GM12892 (cell line): ENCODE measurements around the gene MAP3K9.

Source experiments
- POLR2A ChIP-seq: IDR thresholded peaks from 2 replicates; pipeline ENCODE4 v1.6.1; 2011; ENCODE audit warnings: low read depth, low read length, control low read depth
- POLR2AphosphoS5 ChIP-seq: IDR thresholded peaks from 2 replicates; pipeline ENCODE4 v1.6.1; 2011; ENCODE audit warnings: low read depth, low read length, control low read depth
- TAF1 ChIP-seq: IDR thresholded peaks from 2 replicates; pipeline ENCODE4 v1.6.1; 2011; ENCODE audit warnings: low read depth, mild to moderate bottlenecking, control low read depth, low read length, borderline replicate concordance

DNA sequence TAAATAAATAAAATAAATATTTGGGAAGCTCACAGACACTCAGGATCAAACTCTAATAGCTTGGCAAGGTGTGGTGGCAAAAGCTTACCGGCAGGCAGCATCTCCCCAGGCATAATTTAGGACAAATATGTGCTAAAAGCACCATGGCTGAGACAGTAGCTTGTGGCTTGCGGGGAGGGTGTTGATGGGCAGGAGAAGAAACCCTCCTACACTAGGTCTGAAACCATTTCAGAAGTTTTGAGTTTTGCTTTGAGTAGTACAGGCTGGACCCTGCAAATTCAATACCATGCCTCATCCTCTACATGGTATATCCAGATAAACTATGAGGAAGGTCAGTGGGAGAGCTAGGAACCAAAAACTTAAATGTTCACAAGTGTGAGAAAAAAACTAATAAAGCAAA lies 33.1 kb downstream of the MAP3K9 start:
- no peak for TF ChIP-seq POLR2A
- TF ChIP-seq POLR2AphosphoS5, result no peak
- TF ChIP-seq TAF1, result no peak
